DOHH2 (cell line): ENCODE results near the gene AQP1.

Source experiments
- H3F3A ChIP-seq: fragments of 200-600 bp; sonication (generic), shearing (Covaris generic); 2 replicates; pipeline ENCODE4 v1.6.0; 2016; ENCODE audit warnings: antibody characterized with exemption, mild to moderate bottlenecking; ENCODE audit not compliant: control insufficient read depth, insufficient read depth
- H3K27ac ChIP-seq: fragments of 200-600 bp; sonication (generic); 2 replicates; pipeline ENCODE4 v1.5.1; 2014; ENCODE audit warnings: low read depth, mild to moderate bottlenecking, low read length, moderate library complexity
- H3K27me3 ChIP-seq: fragments of 200-600 bp; sonication (generic); 2 replicates; pipeline ENCODE4 v1.6.1; 2014; ENCODE audit warnings: mild to moderate bottlenecking, low read length, mixed read lengths; ENCODE audit not compliant: control insufficient read depth
- H3K36me3 ChIP-seq: fragments of 200-600 bp; sonication (generic); 2 replicates; pipeline ENCODE4 v1.6.1; 2014; ENCODE audit warnings: mild to moderate bottlenecking, low read length, moderate library complexity, mixed read lengths; ENCODE audit not compliant: control insufficient read depth
- H3K4me1 ChIP-seq: fragments of 200-600 bp; sonication (generic); 2 replicates; pipeline ENCODE4 v1.6.1; 2014; ENCODE audit warnings: mild to moderate bottlenecking, low read length, mixed read lengths; ENCODE audit not compliant: control insufficient read depth
- H3K4me2 ChIP-seq: fragments of 200-600 bp; sonication (generic); 2 replicates; pipeline ENCODE4 v1.6.0; 2014; ENCODE audit warnings: mild to moderate bottlenecking, low read length, moderate library complexity
- H3K4me3 ChIP-seq: fragments of 200-600 bp; sonication (generic); 2 replicates; pipeline ENCODE4 v1.5.1; 2014; ENCODE audit warnings: mild to moderate bottlenecking, low read length, mixed read lengths
- H3K79me2 ChIP-seq: fragments of 200-600 bp; sonication (generic); 2 replicates; pipeline ENCODE4 v1.6.1; 2014; ENCODE audit warnings: mild to moderate bottlenecking, low read length, mixed read lengths; ENCODE audit not compliant: control insufficient read depth
- H3K9me2 ChIP-seq: fragments of 200-600 bp; sonication (generic); replicated peaks from 2 replicates; pipeline ENCODE4 v1.6.1; 2014; ENCODE audit warnings: mild to moderate bottlenecking, low read length, mixed read lengths; ENCODE audit not compliant: control insufficient read depth
- H3K9me3 ChIP-seq: fragments of 200-600 bp; sonication (generic); 2 replicates; pipeline ENCODE4 v1.6.1; 2014; ENCODE audit warnings: antibody characterized with exemption, low read length, mixed read lengths; ENCODE audit not compliant: control insufficient read depth, insufficient read depth
- H4K20me1 ChIP-seq: fragments of 200-600 bp; sonication (generic); 2 replicates; pipeline ENCODE4 v1.6.0; 2014; ENCODE audit warnings: low read depth, mild to moderate bottlenecking, antibody characterized with exemption, low read length, moderate library complexity; ENCODE audit not compliant: control insufficient read depth, insufficient read depth
- EZH2phosphoT487 ChIP-seq: fragments of 200-600 bp; sonication (generic); IDR thresholded peaks from 2 replicates; pipeline ENCODE4 v1.6.1; 2017; ENCODE audit warnings: borderline replicate concordance, mild to moderate bottlenecking, antibody characterized with exemption, low read length, moderate library complexity, mixed read lengths
- TF ChIP-seq, protein P1 (sequence below): fragments of 200-600 bp; sonication (generic); IDR thresholded peaks from one replicate; pipeline ENCODE4 v1.5.1; 2014; ENCODE audit warnings: antibody characterized with exemption, mild to moderate bottlenecking, low read depth, low read length; ENCODE audit not compliant: poor library complexity, severe bottlenecking

AQP1 gene

DNA sequence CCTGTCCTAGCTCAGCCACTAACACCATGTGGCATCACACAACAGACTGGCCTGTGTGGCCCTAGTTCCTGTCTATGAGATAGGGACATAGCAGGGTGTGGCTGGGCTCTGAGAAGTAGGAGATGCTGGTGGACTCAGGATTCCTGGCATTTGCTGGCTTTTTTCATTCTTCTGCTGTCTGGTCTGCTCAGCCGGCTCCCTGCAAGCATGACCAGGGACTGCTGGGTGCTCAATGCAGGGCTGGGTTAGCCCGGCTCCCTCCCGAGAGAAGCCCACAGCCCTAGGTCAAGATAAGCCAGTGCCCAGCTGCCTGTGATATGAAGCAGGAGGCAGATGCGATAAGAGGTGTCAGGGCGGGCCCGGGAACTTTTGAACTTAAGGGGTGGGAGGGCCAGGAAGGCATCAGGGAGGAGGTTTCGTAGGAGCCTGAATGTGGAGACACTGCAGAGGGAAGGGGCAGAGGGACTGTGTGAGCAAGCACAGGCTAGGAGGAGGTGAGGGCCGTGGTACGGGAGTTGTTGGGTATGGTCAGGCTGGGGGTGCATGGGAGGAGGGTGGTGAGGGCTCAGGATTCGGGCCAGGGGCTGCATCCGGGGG is 3.5 kb downstream of the AQP1 start:
- Histone ChIP-seq H3K9me2 (no peaks in the 10 kb centered on the region), H4K20me1 (no peaks in the 10 kb centered on the region), H3F3A (no peaks in the 10 kb centered on the region), H3K79me2 (no peaks in the 10 kb centered on the region), H3K4me2 (no peak overlapping the region), H3K9me3 (no peaks in the 10 kb centered on the region), H3K4me1 (peaks cover 3% of the 10 kb centered on the region; the same call in 1 of the 2 replicates), H3K36me3 (no peaks in the 10 kb centered on the region), H3K4me3 (no peak overlapping the region), H3K27ac (no peak overlapping the region), H3K27me3 (no peaks in the 10 kb centered on the region)
- TF ChIP-seq, protein P1, sequence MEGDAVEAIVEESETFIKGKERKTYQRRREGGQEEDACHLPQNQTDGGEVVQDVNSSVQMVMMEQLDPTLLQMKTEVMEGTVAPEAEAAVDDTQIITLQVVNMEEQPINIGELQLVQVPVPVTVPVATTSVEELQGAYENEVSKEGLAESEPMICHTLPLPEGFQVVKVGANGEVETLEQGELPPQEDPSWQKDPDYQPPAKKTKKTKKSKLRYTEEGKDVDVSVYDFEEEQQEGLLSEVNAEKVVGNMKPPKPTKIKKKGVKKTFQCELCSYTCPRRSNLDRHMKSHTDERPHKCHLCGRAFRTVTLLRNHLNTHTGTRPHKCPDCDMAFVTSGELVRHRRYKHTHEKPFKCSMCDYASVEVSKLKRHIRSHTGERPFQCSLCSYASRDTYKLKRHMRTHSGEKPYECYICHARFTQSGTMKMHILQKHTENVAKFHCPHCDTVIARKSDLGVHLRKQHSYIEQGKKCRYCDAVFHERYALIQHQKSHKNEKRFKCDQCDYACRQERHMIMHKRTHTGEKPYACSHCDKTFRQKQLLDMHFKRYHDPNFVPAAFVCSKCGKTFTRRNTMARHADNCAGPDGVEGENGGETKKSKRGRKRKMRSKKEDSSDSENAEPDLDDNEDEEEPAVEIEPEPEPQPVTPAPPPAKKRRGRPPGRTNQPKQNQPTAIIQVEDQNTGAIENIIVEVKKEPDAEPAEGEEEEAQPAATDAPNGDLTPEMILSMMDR = no peak
- no peak for TF ChIP-seq EZH2phosphoT487

DNA sequence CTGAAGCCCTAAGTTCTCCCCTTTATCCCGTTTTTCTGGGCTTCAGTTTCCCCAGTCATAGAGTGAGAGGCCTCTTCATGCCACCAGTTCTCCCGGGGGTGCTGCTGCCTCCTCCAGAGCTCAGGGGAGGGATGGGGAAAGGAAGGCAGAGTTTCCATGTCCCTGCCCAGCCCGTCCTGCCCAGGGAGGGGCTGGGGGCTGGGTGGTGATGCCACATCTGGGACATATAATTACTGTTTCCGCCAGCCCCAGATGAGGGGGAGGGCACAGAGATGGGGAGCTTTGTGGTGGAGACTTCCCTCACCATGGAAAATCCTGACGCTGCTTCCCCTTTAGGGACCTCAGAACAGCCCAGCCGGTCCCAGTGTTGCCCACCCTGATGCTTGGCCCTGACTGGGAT is 4.1 kb downstream of the AQP1 start:
- no peaks in the 10 kb centered on the region for H3K27me3 ChIP-seq
- no peak overlapping the region for H3K4me2 ChIP-seq
- H4K20me1 ChIP-seq = no peaks in the 10 kb centered on the region
- H3K27ac ChIP-seq = no peak overlapping the region
- no peaks in the 10 kb centered on the region for H3K79me2 ChIP-seq
- H3K4me1 ChIP-seq = peaks cover 3% of the 10 kb centered on the region; the same call in 1 of the 2 replicates
- no peaks in the 10 kb centered on the region for H3K36me3 ChIP-seq
- no peaks in the 10 kb centered on the region for H3K9me2 ChIP-seq
- no peaks in the 10 kb centered on the region for H3F3A ChIP-seq
- H3K9me3 ChIP-seq = no peaks in the 10 kb centered on the region
- TF ChIP-seq, protein P1 = no peak
- no peak for TF ChIP-seq EZH2phosphoT487
- H3K4me3 ChIP-seq = no peak overlapping the region

DNA sequence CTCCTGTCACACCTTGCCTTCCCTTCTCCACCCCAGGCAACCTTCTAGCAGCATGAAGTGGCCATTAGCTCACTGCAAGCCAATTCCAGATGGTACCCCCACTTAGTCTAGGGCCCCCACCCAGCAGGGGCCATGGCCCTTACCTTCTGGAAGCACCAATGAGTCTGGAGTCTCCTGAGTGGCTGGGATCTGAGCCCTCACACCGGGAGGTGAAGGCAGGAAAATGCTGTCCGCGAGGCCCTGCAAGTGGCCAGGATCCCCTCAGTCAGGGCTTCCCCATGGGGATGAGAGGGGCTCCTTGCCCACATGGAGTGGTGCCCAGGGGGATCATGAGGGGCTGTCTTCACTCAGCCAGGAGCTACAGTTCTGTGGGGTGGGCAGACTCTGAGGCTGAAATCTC is 4.6 kb downstream of the AQP1 start:
- H3K9me3 ChIP-seq = no peaks in the 10 kb centered on the region
- H3K27me3 ChIP-seq = no peaks in the 10 kb centered on the region
- no peaks in the 10 kb centered on the region for H4K20me1 ChIP-seq
- H3F3A ChIP-seq = no peaks in the 10 kb centered on the region
- no peak overlapping the region for H3K4me3 ChIP-seq
- no peak overlapping the region for H3K4me2 ChIP-seq
- H3K79me2 ChIP-seq = no peaks in the 10 kb centered on the region
- H3K36me3 ChIP-seq = no peaks in the 10 kb centered on the region
- H3K9me2 ChIP-seq = no peaks in the 10 kb centered on the region
- H3K27ac ChIP-seq = no peak overlapping the region
- H3K4me1 ChIP-seq = no peaks in the 10 kb centered on the region
- no peak for TF ChIP-seq EZH2phosphoT487
- TF ChIP-seq, protein P1 = no peak
